Activated CD4-positive, CD25-positive, alpha-beta regulatory T cell treated with anti-CD3 and anti-CD28 coated beads, Interleukin-2, amount 50 U/mL, for 24 hours (primary cell): ENCODE results near the gene KIF1A.
"Not testable (repeated sequence)": the region's sequence is repeated elsewhere in the genome, so short reads cannot be mapped to it uniquely, and the experiment has no call there.

ENCODE experiments used
- ATAC-seq, 2 donors: fragments of 150-1000 bp; cut with Tn5 transposase; one replicate each; pipeline ENCODE4 v1.10.0; 2021; ENCODE audit warnings: mild to moderate bottlenecking in 1 of 2, moderate library complexity in 1 of 2

Gene KIF1A

GRCh38 chr2:240680185-240680584 is 139.8 kb downstream of the KIF1A start:
- not testable (repeated sequence) for ATAC-seq

GRCh38 chr2:240678909-240679308 is 141.1 kb downstream of the KIF1A start:
- not testable (repeated sequence) for ATAC-seq

- not testable (repeated sequence) for ATAC-seq
These were observed 142.0 kb downstream of the KIF1A start for GRCh38 chr2:240678043-240678442.

- ATAC-seq, result not testable (repeated sequence)
These were observed 144.7 kb downstream of the KIF1A start for GRCh38 chr2:240675345-240675744.

- ATAC-seq, result not testable (repeated sequence)
These were observed 145.4 kb downstream of the KIF1A start for GRCh38 chr2:240674461-240675184.

GRCh38 chr2:240672701-240673190 is 147.3 kb downstream of the KIF1A start:
- no peak for ATAC-seq

GRCh38 chr2:240672076-240672700 is 147.8 kb downstream of the KIF1A start:
- no peak for ATAC-seq

GRCh38 chr2:240670950-240671349 is 149.1 kb downstream of the KIF1A start:
- no peak for ATAC-seq

GRCh38 chr2:240670402-240670801 is 149.6 kb downstream of the KIF1A start:
- no peak for ATAC-seq

GRCh38 chr2:240664622-240665021 is 155.4 kb downstream of the KIF1A start:
- ATAC-seq, result no peak
